GM21576 (cell line): ENCODE data around the gene GATAD2B.

Experiments used
- ATAC-seq: cut with Tn5 transposase; IDR thresholded peaks from one replicate; pipeline ENCODE4 v1.9.1; 2021; ENCODE audit warnings: mild to moderate bottlenecking, moderate library complexity; ENCODE audit not compliant: unreplicated experiment

The GATAD2B gene

DNA sequence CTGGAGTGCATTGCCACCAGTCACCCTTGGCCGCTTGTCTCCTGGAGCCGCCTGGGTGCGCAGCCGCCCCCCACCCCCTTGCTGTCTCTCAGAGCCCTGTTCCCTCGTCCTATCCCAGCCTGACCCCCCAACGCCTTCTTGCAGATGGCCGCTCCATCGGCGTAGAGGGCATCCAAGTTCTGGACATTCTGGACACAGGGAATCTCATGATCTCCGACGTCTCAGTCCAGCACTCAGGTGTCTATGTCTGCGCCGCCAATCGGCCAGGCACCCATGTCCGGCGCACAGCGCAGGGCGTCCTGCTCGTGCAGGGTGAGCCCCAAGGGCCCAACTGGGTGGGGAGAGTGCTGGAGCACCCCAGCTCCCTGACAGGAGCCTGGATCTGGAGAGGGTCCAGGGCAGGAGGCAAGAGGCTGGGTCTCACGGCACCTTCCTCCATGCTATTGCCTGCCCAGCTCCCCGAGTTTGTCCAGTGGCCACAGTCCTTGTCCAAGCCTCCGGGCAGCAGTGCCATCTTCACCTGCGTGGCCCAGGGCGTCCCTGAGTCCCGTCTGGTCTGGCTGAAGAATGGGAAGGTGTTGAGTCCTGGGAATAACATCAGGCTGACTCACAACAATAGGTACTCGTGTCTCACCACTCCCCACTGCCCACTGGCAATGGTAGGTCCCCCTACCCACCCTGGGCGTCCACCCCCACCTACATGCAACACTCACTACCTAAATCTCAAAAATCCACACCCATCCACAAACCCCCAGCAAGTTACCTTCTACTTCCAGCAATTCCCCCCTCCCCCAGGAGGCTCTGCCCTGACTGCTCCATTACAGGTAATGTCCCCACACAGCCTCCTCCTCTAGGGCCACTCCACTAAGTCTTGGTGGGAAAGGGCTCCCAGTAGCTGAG is 123.0 kb downstream of the GATAD2B start:
- ATAC-seq, result no peak

DNA sequence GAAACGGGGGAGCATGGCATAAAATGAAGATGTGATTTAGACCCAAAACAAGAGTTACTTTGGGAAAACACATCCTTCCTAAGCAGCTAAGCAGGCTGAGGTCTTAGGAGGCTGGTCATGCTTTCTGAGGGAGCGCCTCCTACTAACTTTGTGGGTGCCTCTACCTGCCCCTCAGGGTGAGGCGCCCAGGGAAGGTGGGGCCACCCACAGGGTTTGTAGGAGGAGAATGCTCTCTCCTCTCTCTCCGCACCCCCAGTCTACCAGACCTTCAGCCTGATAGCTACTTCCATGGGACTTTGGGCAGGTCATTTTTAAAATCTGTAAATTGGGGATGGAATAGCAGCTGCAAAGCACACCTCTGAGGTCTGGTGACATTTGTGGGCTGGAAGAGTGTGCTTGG is 123.8 kb downstream of the GATAD2B start:
- ATAC-seq, result no peak

DNA sequence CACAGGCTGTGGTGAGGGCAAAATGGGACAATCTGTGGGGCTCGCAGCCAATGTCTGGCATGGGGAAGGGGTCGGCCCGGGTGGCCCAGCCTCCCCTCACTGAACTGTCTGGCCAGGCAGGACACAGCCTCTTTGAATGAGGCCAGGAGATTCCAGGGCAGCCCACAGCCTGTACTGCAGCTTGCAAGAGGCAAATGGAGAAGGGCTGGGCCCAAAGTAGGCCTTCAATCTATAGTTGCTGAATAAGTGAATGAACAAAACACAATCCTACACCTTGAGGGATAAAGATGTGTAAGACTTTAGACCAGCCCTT is 124.3 kb downstream of the GATAD2B start:
- no peak for ATAC-seq

DNA sequence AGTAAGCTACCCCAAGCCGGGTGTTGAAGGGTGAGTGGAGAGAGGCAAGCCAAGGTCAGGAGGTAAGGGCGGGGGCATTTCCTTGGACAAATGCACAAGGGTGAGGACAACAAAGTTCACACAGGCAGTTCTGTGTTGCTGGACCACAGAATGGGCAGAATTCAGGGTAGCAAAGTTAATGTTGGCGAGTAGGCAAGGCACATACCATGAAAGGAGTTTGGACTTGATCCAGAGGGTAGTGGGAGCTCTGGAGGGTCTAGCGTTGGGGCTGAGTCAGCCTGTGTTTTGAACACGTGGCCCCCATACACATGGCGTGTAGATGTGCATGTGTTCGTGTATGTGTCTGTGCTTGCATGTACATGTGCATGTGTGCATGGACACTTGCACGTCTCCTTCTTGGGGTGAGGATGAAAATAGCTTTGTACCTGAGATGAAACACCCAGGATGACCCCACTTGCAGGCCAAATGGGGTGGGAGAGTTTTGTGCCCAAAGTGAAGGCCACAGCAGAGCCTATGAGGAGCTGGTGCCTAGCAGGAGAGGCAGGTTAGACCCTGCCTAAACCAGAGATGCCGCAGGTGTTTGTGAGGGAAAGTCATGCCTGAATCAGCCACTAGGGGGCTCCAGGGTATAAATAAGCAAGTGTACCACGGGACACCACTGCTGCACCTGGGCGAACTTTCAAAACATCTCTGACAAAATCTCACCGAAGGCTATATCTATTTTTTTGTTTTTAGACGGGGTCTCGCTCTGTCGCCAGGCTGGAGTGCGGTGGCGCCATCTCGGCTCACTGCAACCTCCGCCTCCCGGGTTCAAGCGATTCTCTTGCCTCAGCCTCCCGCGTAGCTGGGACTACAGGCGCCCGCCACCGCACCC is 125.7 kb downstream of the GATAD2B start:
- ATAC-seq, result peak; percentile 43

DNA sequence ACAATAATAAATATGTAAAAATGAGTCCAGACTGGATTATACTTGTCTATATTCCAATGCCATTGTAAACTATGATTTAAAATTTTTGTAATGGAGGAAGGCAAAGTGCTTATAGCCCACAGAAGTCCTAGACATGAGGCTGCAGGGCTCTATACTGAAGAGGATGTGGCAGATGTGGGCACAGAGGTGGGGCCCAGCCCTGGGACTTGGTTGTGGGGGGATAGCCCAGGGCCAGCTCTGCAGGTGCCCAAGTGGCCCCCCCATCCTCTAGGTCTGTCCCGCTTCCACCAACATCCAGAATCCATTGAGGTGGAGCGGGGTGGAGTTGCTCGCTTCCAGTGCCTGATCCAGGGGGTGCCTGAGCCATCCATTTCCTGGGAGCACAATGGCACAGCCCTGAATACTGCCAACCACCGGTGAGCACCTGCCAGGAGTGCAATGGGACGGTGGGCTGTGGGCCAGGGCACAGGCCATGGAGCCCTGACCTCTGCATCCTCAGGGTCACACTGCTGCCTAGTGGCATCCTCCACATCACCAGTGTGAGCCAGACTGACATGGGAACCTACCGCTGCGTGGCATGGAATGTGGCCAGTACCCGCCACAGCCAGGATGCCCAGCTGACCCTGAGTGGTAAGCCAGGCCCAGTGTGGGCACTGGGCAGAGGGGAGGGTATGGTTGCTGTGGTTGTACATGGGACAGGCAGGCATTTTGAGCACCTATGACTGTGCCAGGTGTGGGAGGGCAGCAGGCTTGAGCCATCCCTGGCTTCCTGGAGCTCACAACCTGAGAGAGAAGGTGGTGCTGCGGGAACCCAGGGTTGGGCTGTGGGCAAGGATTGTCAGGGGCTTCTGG is 126.6 kb downstream of the GATAD2B start:
- no peak for ATAC-seq

DNA sequence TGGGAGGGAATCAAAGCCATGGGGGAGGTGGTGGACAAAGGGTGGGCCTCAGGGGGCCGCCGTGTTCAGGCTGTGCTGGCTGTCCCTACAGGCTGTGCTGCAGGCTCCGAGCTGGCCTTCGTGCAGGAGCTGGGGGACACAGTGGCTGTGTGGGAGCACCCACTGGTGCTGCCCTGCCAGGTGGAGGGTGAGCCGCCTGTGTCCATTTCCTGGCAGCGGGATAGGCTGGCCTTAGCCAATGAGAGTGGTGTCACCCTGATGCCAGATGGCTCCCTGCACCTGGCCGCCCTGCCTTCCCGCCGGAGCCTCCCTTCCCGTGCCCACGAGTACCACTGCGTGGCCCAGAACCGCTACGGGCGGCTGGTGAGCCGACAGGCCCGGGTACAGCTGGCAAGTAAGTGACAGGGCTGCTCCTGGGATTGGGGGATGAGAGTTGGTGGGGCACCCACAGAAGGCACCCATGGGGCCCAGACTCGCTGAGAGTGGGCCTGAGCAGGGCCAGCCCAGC is 127.4 kb downstream of the GATAD2B start:
- ATAC-seq, result no peak

DNA sequence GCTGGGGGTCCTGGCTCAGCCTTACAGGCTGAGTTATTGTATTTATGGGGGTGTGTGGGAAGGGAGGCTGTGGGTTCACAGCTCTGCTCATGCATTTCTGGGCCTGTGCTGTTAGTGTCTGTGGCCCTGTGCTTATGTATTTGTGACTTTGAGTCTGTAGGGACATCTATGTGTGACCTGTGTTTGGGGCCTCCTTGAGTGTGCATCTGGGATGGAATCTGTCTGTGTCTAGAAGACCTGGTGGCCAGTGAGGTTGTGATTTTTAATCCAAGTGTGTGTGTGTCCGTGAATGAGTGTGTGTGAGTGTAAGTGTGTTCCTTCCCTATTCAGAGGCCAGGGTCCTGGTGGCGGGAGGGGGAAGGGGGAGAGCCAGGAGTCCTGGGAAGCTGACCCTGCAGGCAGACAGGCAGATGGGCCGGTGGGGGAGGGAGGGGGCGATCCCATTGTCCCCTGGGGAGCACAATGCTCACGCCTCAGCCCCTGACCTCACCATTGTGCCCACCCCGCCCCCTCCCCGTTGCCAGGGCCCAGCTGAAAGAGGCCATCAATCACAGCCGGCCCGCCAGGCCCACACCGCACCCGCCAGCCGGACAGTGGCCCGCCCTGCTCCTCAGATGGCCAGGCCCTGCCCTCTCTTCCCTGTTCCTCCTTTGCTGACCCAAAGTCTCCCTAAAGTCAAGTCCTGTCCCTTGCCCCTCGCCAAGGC is 128.0 kb downstream of the GATAD2B start:
- no peak for ATAC-seq

DNA sequence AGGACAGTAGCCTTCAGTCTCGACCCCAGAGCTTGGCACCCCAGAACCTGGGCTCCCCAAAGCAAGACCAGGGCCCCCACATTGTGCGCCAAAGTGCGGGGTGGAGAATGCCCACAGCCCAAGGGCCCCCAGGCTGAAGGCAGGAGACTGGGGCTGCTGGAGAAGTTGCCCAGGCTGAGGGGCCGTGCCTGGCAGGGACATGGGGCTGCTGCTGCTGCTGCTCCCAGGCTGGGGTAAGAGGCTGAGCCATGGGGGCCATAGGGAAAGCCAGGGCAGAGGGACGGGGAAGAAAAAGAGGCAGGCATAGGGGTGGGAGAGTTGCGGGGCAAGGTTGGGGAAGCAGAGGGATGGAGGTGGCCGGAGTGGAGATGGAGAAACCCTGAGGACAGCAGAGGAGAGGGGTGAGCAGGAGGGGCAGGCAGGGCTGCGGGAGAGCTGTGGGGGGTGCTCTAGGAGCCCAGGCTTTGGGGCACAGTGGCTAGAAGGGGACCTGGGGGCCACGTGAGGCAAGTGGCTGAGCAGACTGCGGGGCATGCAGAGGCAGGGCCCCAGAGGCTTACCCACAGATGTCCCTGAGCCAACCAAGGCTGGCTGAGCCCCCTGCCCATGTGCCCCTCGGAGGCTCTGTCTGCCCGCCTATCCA is 128.7 kb downstream of the GATAD2B start:
- no peak for ATAC-seq

DNA sequence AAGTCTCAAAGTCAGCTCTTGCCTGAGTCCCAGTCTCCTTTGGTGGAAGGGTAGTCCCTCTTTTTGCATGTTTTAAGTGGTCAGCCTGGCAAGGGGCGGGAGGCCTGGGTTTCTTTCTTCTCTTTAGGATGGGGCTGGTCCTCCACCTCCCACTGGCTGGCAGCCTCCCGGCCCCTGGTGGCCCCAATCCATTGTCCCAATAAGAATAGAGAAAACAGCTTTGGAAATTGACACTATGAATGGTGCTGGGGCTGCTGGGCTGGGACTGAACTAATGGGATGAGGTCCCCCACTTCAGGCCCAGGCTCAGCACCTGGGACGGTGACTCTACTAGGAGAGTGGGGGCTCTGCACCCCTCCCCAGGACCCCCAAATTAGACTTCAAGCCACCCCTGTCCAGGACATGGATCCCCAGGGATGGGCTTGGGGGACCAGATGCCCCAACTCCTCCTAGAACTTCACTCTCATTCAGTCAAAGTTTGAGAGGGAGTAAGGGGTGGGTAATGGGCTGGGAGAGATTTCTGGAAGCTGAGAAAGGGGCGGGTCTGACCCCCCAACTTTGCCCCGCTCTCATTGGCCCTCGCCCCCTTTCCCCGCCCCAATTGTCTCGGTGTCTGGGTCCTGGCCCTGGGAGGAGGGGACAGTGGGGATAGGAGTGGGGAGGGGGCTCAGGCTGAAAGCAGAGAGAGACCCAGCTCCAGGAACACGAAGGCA is 129.4 kb downstream of the GATAD2B start:
- ATAC-seq, result no peak

DNA sequence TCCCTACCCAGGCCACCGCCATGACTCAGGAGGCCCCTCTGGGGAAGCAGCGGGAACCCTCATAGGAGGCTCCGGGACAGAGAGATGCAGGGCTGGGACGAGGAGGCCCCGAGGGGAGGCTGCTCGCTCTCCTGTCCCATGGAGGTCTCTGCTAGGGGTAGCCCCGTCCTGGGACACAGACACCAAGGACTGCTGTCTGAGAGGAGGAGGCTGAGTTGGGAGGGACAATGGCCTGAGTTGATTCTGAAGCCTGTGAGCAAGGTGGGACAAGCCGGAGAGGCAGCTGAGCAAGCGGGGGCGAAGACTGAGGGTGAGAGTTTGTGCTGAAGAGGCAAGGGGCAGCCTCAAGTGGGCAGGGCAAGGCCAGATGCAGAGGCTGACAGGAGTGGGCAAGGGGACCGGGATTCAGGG is 130.1 kb downstream of the GATAD2B start:
- no peak for ATAC-seq

DNA sequence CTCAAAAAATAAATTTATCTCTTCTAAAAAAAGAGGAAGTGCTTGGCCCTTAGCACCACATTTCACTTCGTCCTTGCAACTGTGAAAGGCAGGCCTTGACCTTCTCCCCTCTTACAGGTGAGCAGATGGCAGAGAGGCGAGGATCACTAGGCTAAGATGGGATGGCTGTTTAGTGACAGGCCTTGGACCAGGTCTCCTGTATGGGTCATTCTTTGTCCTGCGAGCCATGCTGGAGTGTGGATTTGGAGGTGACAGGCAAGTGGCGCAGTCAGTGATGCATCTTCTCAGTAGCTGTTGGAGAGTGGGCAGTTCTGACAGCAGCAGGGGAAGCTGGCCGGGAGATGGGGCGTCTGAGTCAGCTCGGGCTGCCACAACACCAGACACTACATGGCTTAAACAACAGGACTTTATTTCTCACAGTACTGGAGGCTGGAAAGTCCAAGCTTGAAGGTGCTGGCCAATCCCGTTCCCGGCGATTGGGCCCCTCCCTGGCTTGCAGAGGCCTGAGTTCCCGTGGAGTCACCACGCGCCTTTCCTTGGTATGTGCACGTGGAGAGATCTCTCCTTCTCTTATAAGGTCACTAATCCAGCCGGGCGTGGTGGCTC is 131.0 kb downstream of the GATAD2B start:
- peak; percentile 11 for ATAC-seq

DNA sequence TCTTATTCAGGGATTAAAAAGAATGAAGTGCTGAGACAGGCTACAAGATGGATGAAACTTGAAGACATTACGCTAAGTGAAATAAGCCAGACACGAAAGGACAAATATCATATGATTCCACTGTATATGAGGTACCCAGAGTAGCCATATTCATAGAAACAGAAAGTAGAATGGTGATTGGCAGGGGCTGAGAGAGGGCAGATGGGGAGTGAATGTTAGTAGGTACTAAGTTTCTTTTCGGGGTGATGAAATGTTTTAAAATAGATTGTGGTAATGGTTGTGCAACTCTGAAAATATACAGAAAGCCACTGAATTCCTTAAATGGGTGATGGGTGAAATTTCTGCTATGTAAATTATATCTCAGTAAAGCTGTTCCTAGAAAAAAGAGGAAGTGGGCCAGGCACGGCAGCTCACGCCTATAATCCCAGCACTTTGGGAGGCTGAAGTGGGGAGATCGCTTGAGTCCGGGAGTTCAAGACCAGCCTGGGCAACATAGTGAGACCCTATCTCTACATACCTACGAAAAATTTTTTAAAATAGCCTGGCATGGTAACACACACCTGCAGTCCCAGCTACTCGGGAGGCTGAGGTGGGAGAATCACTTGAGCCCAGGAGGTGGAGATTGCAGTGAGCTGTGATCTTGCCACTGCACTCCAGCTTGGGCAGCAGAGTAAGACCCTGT is 131.7 kb downstream of the GATAD2B start:
- ATAC-seq, result peak; percentile 83

DNA sequence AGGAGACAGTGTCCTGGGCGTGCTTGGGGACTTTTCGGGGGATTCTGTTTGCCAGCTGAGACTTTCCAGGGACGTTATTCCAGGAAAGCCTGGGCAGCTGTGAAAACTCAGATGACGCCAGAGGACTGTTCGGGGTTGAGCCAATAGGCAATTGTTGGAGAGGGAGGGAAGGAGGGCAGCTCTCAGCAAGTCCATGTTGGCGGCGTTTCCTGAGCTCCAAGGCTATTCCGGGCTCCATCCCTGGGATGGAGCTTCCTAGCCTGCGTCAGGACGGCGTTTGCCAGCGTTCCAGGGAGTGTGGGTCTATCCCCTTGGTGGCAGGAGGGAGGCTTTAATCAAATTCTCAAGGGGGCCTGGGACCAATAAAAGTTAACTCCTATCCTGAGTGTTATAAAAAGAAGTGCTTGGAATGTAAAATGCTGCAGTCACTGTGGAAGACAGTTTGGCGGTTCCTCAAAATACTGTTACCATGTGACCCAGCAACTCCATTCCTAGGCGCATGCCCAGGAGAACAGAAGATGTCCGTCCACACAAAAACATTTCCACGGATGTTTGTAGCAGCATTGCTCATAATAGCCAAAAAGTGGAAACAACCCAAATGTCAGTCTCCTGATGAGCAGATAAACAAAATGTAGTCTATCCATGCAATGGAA is 132.3 kb downstream of the GATAD2B start:
- no peak for ATAC-seq

DNA sequence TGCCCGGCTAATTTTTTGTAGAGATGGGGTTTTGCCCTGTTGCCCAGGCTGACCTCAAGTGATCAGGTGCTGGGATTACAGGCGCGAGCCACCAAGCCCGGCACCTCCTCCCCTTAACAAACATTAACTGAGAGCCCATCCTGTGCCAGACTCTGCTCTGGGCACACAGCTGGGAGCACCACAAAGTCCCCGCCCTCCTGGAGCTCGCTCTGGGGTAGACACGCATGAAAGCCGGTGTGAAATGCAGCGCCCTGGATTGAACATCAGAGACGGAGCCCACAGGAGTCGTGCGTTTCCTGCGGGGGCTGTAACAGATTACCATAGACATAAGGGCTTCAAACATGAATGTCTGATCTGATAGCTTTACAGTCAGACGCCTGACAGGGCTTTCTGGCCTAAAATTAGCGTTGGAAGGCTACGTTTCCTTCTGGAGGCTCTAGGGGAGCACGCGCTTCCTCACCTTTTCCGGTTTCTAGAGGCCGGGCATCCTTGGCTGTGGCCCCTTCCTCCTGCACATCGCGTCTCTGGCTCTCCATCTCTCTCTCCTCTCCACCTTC is 133.2 kb downstream of the GATAD2B start:
- ATAC-seq, result no peak

DNA sequence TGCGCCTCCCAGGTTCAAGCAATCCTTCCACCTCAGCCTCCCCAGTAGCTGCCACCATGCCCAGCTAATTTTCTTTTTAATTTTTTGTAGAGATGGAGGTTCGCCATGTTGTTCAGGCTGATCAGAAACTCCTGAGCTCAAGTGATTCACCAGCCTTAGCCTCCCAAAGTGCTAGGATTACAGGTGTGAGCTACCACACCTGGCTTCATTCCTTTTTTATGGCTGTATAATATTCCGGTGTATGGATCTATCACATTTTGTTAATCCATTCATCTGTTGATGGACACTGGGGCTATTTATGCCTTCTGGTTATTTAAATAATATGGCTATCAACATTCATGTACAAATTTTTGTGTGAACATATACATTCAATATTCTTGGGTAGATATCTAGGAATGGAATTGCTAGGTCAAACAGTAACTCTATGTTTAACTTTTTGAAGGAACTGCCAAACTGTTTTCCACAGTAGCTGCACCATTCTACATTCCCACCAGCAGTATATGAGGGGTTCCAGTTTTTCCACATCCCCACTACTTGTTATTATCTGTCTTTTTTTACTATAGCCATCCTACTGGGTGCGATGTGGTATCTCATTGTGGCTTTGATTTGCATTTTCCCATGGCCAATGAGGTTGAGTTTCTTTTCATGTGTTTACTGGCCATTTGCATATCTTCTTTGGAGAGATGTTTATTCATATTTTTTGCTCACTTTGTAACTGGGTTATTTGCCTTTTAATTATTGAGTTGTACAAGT is 136.6 kb downstream of the GATAD2B start:
- no peak for ATAC-seq
